HEK293T (cell line): ENCODE measurements around the gene IPO4.

Source experiments
- CTCF ChIA-PET: fragments of 350-600 bp; formaldehyde crosslinking; extraction: SDS; loops from one replicate; lab custom pipeline; 2021; ENCODE audit warnings: antibody characterized with exemption, inconsistent platforms; lab: Yijun Ruan, JAX
- POLR2A ChIA-PET: fragments of 350-600 bp; formaldehyde crosslinking; extraction: SDS; loops from one replicate; lab custom pipeline; 2020; ENCODE audit warnings: antibody characterized with exemption, inconsistent platforms; lab: Yijun Ruan, JAX
- DNase-seq: peaks from one replicate; pipeline ENCODE4 v3.0.0; 2012; ENCODE audit warnings: mixed read lengths; ENCODE audit errors: extremely low spot score
- ARNT ChIP-seq: fragments of 450-650 bp; IDR thresholded peaks from 2 replicates; pipeline ENCODE4 v1.6.1; 2017; ENCODE audit warnings: mild to moderate bottlenecking
- BHLHE40 ChIP-seq: fragments of 450-650 bp; IDR thresholded peaks from 2 replicates; pipeline ENCODE4 v1.6.1; 2016; ENCODE audit warnings: mild to moderate bottlenecking, moderate library complexity, borderline replicate concordance
- CTBP1 ChIP-seq: fragments of 450-650 bp; IDR thresholded peaks from 2 replicates; pipeline ENCODE4 v1.6.1; 2016; ENCODE audit warnings: borderline replicate concordance
- ELF4 ChIP-seq: fragments of 450-650 bp; IDR thresholded peaks from 2 replicates; pipeline ENCODE4 v1.6.1; 2017; ENCODE audit warnings: antibody characterized with exemption
- FOXA1 ChIP-seq: fragments of 450-650 bp; IDR thresholded peaks from 2 replicates; pipeline ENCODE4 v1.6.1; 2016; ENCODE audit warnings: mild to moderate bottlenecking
- FOXK2 ChIP-seq: fragments of 450-650 bp; IDR thresholded peaks from 2 replicates; pipeline ENCODE4 v1.6.1; 2016; ENCODE audit warnings: mild to moderate bottlenecking
- FOXM1 ChIP-seq: fragments of 450-650 bp; IDR thresholded peaks from 2 replicates; pipeline ENCODE4 v1.6.1; 2017; ENCODE audit warnings: mild to moderate bottlenecking, borderline replicate concordance
- HDGF ChIP-seq: fragments of 450-650 bp; IDR thresholded peaks from 2 replicates; pipeline ENCODE4 v1.6.1; 2017; ENCODE audit warnings: antibody characterized with exemption, borderline replicate concordance
- L3MBTL2 ChIP-seq: fragments of 450-650 bp; conservative IDR thresholded peaks from 2 replicates; pipeline ENCODE4 v1.6.1; 2016; ENCODE audit warnings: mild to moderate bottlenecking
- LEF1 ChIP-seq: fragments of 450-650 bp; IDR thresholded peaks from 2 replicates; pipeline ENCODE4 v1.6.1; 2017; ENCODE audit warnings: mild to moderate bottlenecking, borderline replicate concordance
- NFRKB ChIP-seq: fragments of 450-650 bp; IDR thresholded peaks from 2 replicates; pipeline ENCODE4 v1.6.1; 2016; ENCODE audit warnings: mild to moderate bottlenecking, moderate library complexity
- PKNOX1 ChIP-seq: fragments of 450-650 bp; IDR thresholded peaks from 2 replicates; pipeline ENCODE4 v1.6.1; 2016
- SP1 ChIP-seq: fragments of 450-650 bp; IDR thresholded peaks from 2 replicates; pipeline ENCODE4 v1.6.1; 2017
- SUZ12 ChIP-seq: fragments of 450-650 bp; IDR thresholded peaks from 2 replicates; pipeline ENCODE4 v1.6.1; 2016; ENCODE audit warnings: mild to moderate bottlenecking
- TARDBP ChIP-seq: fragments of 450-650 bp; IDR thresholded peaks from 2 replicates; pipeline ENCODE4 v1.6.1; 2016
- ZNF384 ChIP-seq: fragments of 450-650 bp; IDR thresholded peaks from 2 replicates; pipeline ENCODE4 v1.6.1; 2016

Gene IPO4

GRCh38 chr14:24146453-24146977, 42.1 kb downstream of the IPO4 start, which contains the start of gene PSME2:
Gene PSME2 (minus strand): TSS chr14:24146610. CDS start chr14:24146581, 29 bp downstream.
- TF ChIP-seq ZNF384 (no peak), LEF1 (no peak), TARDBP (no peak), ELF4 (no peak), PKNOX1 (0 out of 2 replicates have a peak, but pooled peaks have one; percentile 40), FOXK2 (no peak)
- ChIA-PET POLR2A (interaction anchor here (0.6 to 4.2 kb wide), 24 partner anchors 9 to 252 kb away, joined by 3 to 56 read pairs (median 5); partner anchors contain the start of genes CARMIL3, CHMP4A, DCAF11 and GMPR2), CTCF (interaction anchor here (0.6 to 3.6 kb wide), 5 partner anchors 14 to 219 kb away, joined by 5 to 19 read pairs (median 12); partner anchors contain the start of genes DCAF11, IRF9 and NRL)
- DNase-seq: peak; percentile 93

- ChIA-PET CTCF (interaction anchor here (0.6 to 3.6 kb wide), 4 partner anchors 15 to 220 kb away, joined by 6 to 19 read pairs (median 12); partner anchors contain the start of gene IRF9), POLR2A (interaction anchor here (0.7 to 4.2 kb wide), 18 partner anchors 8 to 253 kb away, joined by 3 to 56 read pairs (median 7); partner anchors contain the start of genes CHMP4A, DCAF11, IPO4 and IRF9)
- no peak for TF ChIP-seq NFRKB
- no peak for DNase-seq
Observed at GRCh38 chr14:24145690-24146452, 42.7 kb downstream of the IPO4 start.

GRCh38 chr14:24145219-24145618, 43.4 kb downstream of the IPO4 start:
- ChIA-PET CTCF (interaction anchor here (2.8 kb wide), 1 partner anchor 16 kb away, joined by 19 read pairs; the partner anchor contains the start of gene IRF9), POLR2A (interaction anchor here (1.5 to 4.2 kb wide), 5 partner anchors 7 to 253 kb away, joined by 3 to 56 read pairs (median 26); partner anchors contain the start of genes DCAF11, IRF9, NRL and NYNRIN)
- DNase-seq: no peak
- no peak for TF ChIP-seq NFRKB
- no peak for TF ChIP-seq LEF1
- TF ChIP-seq SP1: no peak
- TF ChIP-seq HDGF: no peak
- TF ChIP-seq CTBP1: no peak
- TF ChIP-seq BHLHE40: no peak
- TF ChIP-seq ZNF384: no peak
- TF ChIP-seq SUZ12: no peak
- TF ChIP-seq ELF4: no peak
- no peak for TF ChIP-seq FOXM1
- no peak for TF ChIP-seq PKNOX1
- no peak for TF ChIP-seq TARDBP
- no peak for TF ChIP-seq L3MBTL2
- no peak for TF ChIP-seq FOXK2

- CTCF ChIA-PET: interaction anchor here (0.5 to 0.6 kb wide), 2 partner anchors 16 to 28 kb away, joined by 3 read pairs; no protein-coding TSS in a partner anchor
- no peak for DNase-seq
- TF ChIP-seq FOXK2: no peak
- no peak for TF ChIP-seq L3MBTL2
- no peak for TF ChIP-seq FOXA1
- TF ChIP-seq SUZ12: no peak
- TF ChIP-seq NFRKB: no peak
- no peak for TF ChIP-seq PKNOX1
- no peak for TF ChIP-seq TARDBP
- no peak for TF ChIP-seq SP1
- no peak for TF ChIP-seq ARNT
- no peak for TF ChIP-seq CTBP1
- TF ChIP-seq LEF1: no peak
- no peak for TF ChIP-seq ELF4
- TF ChIP-seq BHLHE40: no peak
- POLR2A ChIA-PET: interaction anchor here (1.1 to 3.4 kb wide), 3 partner anchors 9 to 29 kb away, joined by 4 to 56 read pairs (median 4); partner anchors contain the start of genes DCAF11, NRL and PSME1
Observed at GRCh38 chr14:24144451-24144850, 44.2 kb downstream of the IPO4 start.

DNA sequence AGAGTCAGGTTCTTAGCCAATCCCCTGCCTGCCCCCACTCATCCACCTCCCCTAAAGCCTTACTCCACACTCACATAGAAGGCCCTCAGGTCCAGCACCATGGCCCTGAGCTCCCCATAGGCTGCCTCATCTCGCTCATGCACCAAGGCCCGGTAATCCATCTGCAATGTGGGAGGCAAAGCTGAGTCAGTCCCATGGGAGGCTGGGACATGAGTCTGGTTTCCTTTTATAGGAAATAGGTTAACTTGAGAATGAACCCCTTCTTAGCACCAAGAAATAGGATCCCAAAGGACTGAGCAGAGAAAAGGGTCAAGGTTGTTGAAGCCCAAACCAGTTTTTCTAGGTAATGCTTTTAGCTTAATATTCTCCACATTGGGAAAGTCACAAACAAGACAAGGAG, 45.1 kb downstream of the IPO4 start:
- DNase-seq: no peak
- CTCF ChIA-PET: interaction anchor here (0.6 kb wide), 1 partner anchor 17 kb away, joined by 3 read pairs; no protein-coding TSS in a partner anchor
- POLR2A ChIA-PET: interaction anchor here (1.1 to 1.4 kb wide), 3 partner anchors 8 to 29 kb away, joined by 3 to 4 read pairs (median 4); partner anchors contain the start of genes DCAF11, NRL and PSME1
- no peak for TF ChIP-seq HDGF
- TF ChIP-seq SP1: no peak
- TF ChIP-seq NFRKB: no peak
- TF ChIP-seq BHLHE40: no peak
- TF ChIP-seq FOXM1: no peak
- TF ChIP-seq TARDBP: no peak
- TF ChIP-seq LEF1: no peak
- TF ChIP-seq ZNF384: no peak
- TF ChIP-seq PKNOX1: no peak
- TF ChIP-seq CTBP1: no peak
- no peak for TF ChIP-seq ELF4
